GM12864 (cell line): ENCODE data around the gene KRT39.
"Not testable (repeated sequence)": the region's sequence is repeated elsewhere in the genome, so short reads cannot be mapped to it uniquely, and the experiment has no call there.

ENCODE experiments used
- DNase-seq: peaks from one replicate; pipeline ENCODE4 v3.0.0-alpha.2; 2011; ENCODE audit warnings: low read depth
- H3K4me3 ChIP-seq: 2 replicates; pipeline ENCODE4 v1.5.1; 2011; ENCODE audit warnings: mild to moderate bottlenecking, low read depth, low read length, control low read depth
- CTCF ChIP-seq: IDR thresholded peaks from 2 replicates; pipeline ENCODE4 v1.5.1; 2011; ENCODE audit warnings: low read depth, mild to moderate bottlenecking, moderate library complexity, low read length, control low read depth, inconsistent platforms; ENCODE audit errors: missing control alignments

The KRT39 gene

GRCh38 chr17:41009301-41009760 is 42.6 kb upstream of the KRT39 start:
- H3K4me3 ChIP-seq, result no peak overlapping the region
- no peak for DNase-seq
- no peak for TF ChIP-seq CTCF

- H3K4me3 ChIP-seq, result no peak within 1 kb of the TSS
- DNase-seq, result no peak
- TF ChIP-seq CTCF, result no peak
Observed at GRCh38 chr17:41008811-41009210, 42.1 kb upstream of the KRT39 start, which contains the start of gene KRTAP3-1. Gene KRTAP3-1, minus strand, starts transcription at chr17:41009128. Its CDS starts 54 bp downstream, at chr17:41009074.

- no peak overlapping the region for H3K4me3 ChIP-seq
- DNase-seq, result no peak
- TF ChIP-seq CTCF, result no peak
Observed at GRCh38 chr17:41004397-41004796, 37.6 kb upstream of the KRT39 start.

GRCh38 chr17:41003926-41004325 is 37.2 kb upstream of the KRT39 start:
- TF ChIP-seq CTCF, result no peak
- H3K4me3 ChIP-seq, result no peak overlapping the region
- DNase-seq, result no peak

- TF ChIP-seq CTCF, result no peak
- no peak overlapping the region for H3K4me3 ChIP-seq
- no peak for DNase-seq
Observed at GRCh38 chr17:41002814-41003213, 36.1 kb upstream of the KRT39 start.

GRCh38 chr17:41001795-41002194 is 35.0 kb upstream of the KRT39 start:
- no peak overlapping the region for H3K4me3 ChIP-seq
- DNase-seq, result no peak
- TF ChIP-seq CTCF, result no peak

GRCh38 chr17:40999563-40999962 is 32.8 kb upstream of the KRT39 start, which contains the start of gene KRTAP3-2:
Gene KRTAP3-2, minus strand, starts transcription at chr17:40999906. Its CDS starts 53 bp downstream, at chr17:40999853.
- DNase-seq, H3K4me3 ChIP-seq: not testable (repeated sequence)
